OCI-LY7 (cell line): ENCODE data around the gene SPAG16.

Experiments
- CTCF ChIP-seq: fragments of 200-600 bp; sonication (generic); conservative IDR thresholded peaks from 2 replicates; pipeline ENCODE4 v1.5.1; 2014; ENCODE audit warnings: mild to moderate bottlenecking, antibody characterized with exemption, low read length, moderate library complexity, mixed read lengths
- EZH2phosphoT487 ChIP-seq: fragments of 200-600 bp; sonication (generic); IDR thresholded peaks from 2 replicates; pipeline ENCODE4 v1.6.1; 2018; ENCODE audit warnings: low read depth, borderline replicate concordance, mild to moderate bottlenecking, mixed run types, antibody characterized with exemption, low read length, moderate library complexity, mixed read lengths

GRCh38 chr2:213266421-213266820, 17.8 kb upstream of the SPAG16 start:
- TF ChIP-seq CTCF (no peak), EZH2phosphoT487 (no peak)
